ENCODE data around the gene CYP27C1.

DNA sequence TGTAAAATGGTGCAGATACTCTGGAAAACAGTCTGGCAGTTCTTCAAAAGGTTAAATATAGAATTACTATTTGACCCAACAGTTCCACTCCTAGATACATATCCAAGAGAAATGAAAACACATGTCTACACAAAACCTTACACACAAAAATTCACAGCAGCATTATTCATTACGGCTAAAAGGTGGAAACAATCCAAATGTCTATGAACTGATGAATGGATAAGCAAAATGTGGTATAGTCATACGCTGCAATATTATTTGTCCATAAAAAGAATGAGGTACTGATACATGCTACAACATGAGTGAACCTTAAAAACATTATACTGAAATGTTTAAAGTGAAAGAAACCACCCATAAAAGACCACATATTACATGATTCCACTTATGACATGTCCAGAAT is 4.0 kb downstream of the CYP27C1 start:
- TF ChIP-seq, protein P1, sequence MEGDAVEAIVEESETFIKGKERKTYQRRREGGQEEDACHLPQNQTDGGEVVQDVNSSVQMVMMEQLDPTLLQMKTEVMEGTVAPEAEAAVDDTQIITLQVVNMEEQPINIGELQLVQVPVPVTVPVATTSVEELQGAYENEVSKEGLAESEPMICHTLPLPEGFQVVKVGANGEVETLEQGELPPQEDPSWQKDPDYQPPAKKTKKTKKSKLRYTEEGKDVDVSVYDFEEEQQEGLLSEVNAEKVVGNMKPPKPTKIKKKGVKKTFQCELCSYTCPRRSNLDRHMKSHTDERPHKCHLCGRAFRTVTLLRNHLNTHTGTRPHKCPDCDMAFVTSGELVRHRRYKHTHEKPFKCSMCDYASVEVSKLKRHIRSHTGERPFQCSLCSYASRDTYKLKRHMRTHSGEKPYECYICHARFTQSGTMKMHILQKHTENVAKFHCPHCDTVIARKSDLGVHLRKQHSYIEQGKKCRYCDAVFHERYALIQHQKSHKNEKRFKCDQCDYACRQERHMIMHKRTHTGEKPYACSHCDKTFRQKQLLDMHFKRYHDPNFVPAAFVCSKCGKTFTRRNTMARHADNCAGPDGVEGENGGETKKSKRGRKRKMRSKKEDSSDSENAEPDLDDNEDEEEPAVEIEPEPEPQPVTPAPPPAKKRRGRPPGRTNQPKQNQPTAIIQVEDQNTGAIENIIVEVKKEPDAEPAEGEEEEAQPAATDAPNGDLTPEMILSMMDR (IDR thresholded peaks at IDR 0.05): no peak
- TF ChIP-seq POLR2A (IDR thresholded peaks at IDR 0.05) (no peak), POLR2AphosphoS5 (IDR thresholded peaks at IDR 0.05) (no peak)
